Progenitor cell of endocrine pancreas (in vitro differentiated cells): ENCODE data around the gene RBPJL. TPM values are rescaled to one million over a fixed set of nuclear protein-coding genes. Genes with fewer than 3 reads are reported as not detected.

Experiments
- DNase-seq: peaks from one replicate; pipeline ENCODE4 v3.0.0; 2021; ENCODE audit warnings: low spot score; ENCODE audit not compliant: unreplicated experiment
- H3K27ac Mint-ChIP-seq: 2 replicates; pipeline ENCODE4 v1.8.0; 2021; ENCODE audit warnings: mild to moderate bottlenecking, moderate library complexity, mixed read lengths
- H3K27me3 Mint-ChIP-seq: 2 replicates; pipeline ENCODE4 v1.8.0; 2021; ENCODE audit warnings: mixed read lengths
- H3K36me3 Mint-ChIP-seq: 2 replicates; pipeline ENCODE4 v1.8.0; 2022; ENCODE audit warnings: mixed read lengths; ENCODE audit not compliant: insufficient read depth
- H3K4me1 Mint-ChIP-seq: 2 replicates; pipeline ENCODE4 v1.8.0; 2021; ENCODE audit warnings: low read depth, mixed read lengths
- H3K4me3 Mint-ChIP-seq: 2 replicates; pipeline ENCODE4 v1.8.0; 2021; ENCODE audit warnings: low read depth, mild to moderate bottlenecking, moderate library complexity, mixed read lengths
- H3K9me3 Mint-ChIP-seq: 2 replicates; pipeline ENCODE4 v1.8.0; 2021; ENCODE audit warnings: low read depth, mixed read lengths
- total RNA-seq: library from RNA; stranded (reverse); gene quantifications from 2 replicates; pipeline ENCODE4 v1.2.1, GENCODE V29; 2021
- TF ChIP-seq, protein P1 (sequence below): fragments of 200-600 bp; sonication (generic); IDR thresholded peaks from one replicate; pipeline ENCODE4 v1.5.0; 2021; ENCODE audit warnings: antibody characterized with exemption, mild to moderate bottlenecking; ENCODE audit not compliant: unreplicated experiment

RBPJL gene
- total RNA-seq, 1 donor from 2014 or later = 1.5 TPM

DNA sequence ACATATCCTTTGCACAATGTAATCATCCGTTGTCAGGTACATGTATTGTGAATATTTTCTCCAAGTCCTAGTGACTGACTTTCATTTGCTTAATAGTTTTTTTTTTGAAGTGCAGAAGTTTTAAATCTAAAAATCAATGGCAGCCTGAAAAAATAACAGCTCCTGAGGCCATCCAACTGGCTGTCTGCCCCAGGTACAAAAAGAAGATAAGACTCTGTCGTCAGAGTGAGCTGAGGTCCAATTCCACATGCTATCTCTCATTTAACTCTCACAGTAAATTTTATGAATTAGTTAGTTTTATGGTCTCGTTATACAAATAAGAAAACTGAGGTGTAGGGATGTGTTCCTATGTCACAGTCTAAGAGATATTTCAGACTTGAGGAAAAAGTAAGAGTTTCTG is 31.3 kb upstream of the RBPJL start:
- no peak for DNase-seq
- Mint-ChIP-seq H3K27me3 (peaks cover 21% of the 10 kb centered on the region), H3K36me3 (no peaks in the 10 kb centered on the region), H3K4me3 (no peak overlapping the region), H3K4me1 (no peaks in the 10 kb centered on the region), H3K27ac (no peak overlapping the region), H3K9me3 (no peaks in the 10 kb centered on the region)
- TF ChIP-seq, protein P1, sequence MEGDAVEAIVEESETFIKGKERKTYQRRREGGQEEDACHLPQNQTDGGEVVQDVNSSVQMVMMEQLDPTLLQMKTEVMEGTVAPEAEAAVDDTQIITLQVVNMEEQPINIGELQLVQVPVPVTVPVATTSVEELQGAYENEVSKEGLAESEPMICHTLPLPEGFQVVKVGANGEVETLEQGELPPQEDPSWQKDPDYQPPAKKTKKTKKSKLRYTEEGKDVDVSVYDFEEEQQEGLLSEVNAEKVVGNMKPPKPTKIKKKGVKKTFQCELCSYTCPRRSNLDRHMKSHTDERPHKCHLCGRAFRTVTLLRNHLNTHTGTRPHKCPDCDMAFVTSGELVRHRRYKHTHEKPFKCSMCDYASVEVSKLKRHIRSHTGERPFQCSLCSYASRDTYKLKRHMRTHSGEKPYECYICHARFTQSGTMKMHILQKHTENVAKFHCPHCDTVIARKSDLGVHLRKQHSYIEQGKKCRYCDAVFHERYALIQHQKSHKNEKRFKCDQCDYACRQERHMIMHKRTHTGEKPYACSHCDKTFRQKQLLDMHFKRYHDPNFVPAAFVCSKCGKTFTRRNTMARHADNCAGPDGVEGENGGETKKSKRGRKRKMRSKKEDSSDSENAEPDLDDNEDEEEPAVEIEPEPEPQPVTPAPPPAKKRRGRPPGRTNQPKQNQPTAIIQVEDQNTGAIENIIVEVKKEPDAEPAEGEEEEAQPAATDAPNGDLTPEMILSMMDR = no peak

DNA sequence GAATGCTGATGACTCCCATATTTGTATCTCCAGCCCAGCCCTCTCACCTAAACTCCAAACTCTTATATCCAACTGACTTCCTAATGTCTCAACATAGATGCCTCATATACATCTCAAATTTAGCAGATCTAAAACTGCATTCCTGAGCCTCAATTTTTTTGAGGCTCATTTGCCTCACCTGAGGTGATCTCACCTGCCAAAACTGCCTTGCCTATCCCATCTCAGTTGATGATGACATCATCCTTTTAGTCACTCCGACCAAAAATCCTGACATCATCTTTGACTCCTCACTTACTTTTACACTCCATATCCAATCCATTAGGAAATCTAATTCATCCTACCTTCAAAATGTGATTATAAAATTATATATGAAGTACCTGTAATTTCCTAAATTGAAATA is 26.6 kb upstream of the RBPJL start:
- Mint-ChIP-seq H3K36me3 (no peaks in the 10 kb centered on the region), H3K27me3 (peaks cover 21% of the 10 kb centered on the region), H3K27ac (no peak overlapping the region), H3K4me1 (no peaks in the 10 kb centered on the region), H3K4me3 (no peak overlapping the region), H3K9me3 (no peaks in the 10 kb centered on the region)
- TF ChIP-seq, protein P1 = no peak
- DNase-seq = no peak

DNA sequence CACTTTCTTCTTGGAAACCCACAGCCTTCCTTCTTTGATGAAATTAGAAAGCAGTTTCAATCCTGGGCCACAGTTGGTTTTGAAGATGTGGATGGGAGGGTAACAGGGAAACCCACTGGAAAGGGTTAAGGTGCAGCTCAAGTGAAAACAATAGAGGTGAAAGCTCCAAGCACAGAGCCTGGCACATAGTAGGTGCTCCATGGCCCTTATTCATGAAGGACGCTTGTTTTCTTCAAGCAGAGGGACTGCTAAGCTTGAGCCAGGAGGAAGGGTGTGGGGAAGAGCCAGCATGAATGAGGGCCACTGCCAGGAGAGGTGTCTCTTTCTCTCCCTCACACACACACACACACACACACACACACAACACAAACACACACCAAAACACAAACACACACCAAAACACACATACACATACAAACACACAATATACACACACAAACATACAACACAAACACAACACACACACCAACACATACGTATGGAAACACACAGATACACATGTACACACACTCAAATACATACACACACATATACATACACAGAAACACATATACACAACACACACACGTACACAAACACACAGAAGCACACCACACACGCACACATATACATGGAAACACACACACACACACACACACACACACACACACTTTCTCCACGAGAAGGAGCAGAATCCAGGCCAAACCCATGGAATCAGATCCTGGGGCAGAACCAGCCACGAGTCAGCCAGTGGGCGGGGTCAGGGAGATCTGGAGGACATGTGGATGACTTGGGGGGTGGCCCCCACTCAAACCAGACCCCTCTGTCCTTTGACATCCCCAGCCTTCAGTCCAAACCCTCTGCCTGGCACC is 23.7 kb upstream of the RBPJL start:
- DNase-seq = no peak
- Mint-ChIP-seq H3K9me3 (no peaks in the 10 kb centered on the region), H3K36me3 (no peaks in the 10 kb centered on the region), H3K27me3 (peaks cover 33% of the 10 kb centered on the region), H3K4me3 (no peak overlapping the region), H3K4me1 (no peaks in the 10 kb centered on the region), H3K27ac (no peak overlapping the region)
- TF ChIP-seq, protein P1 = no peak

DNA sequence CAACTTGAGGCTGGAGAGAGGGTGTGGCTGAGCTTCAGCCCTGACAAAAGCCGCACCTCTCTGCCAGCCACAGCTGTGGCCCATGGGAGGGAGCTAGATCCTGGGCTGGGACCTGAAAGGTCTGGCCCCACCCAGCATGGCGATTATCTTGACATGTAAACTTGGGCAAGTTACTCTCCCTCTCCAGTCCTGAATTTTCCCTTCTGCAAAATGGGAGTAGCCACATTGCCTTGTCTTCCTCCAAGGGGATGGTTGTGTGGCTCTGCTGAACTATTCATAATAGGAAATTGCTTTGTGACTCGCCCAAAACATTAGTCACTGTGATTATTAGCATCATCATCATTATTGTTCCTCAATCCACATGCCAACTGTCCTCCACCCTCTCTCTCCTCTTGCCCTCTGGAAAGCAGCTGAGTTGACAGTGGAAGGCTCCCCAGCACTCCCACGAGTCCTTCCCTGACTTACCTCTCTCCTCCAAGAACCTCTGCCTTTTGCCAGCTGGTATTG is 23.0 kb upstream of the RBPJL start:
- Mint-ChIP-seq H3K4me1 (no peaks in the 10 kb centered on the region), H3K27me3 (peaks cover 37% of the 10 kb centered on the region), H3K36me3 (no peaks in the 10 kb centered on the region), H3K27ac (no peak overlapping the region), H3K4me3 (no peak overlapping the region), H3K9me3 (no peaks in the 10 kb centered on the region)
- TF ChIP-seq, protein P1 = no peak
- DNase-seq = no peak

DNA sequence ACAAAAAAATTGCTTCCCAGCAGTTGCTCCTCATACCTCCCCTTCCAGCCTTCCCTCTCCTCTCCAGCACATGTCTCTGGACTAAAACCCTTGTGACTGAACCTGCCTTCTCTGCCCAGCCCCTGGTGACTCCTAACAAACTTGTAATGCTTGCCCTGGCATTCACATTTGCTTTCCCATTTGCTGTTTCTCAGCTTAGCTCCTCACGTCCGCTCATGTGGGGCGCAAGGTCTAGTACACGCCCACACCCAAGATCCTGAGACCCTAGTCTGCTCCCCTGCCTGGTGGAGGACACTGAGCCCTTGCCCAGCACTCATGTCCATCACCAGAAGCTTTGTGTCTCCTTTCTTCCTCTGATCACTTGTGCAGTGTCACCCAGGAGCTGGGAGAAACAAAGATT is 18.3 kb upstream of the RBPJL start:
- Mint-ChIP-seq H3K9me3 (no peaks in the 10 kb centered on the region), H3K27ac (no peak overlapping the region), H3K4me3 (no peak overlapping the region), H3K4me1 (peaks cover 2% of the 10 kb centered on the region), H3K36me3 (no peaks in the 10 kb centered on the region), H3K27me3 (peaks cover 48% of the 10 kb centered on the region)
- no peak for DNase-seq
- TF ChIP-seq, protein P1 = no peak
